Osteoblast (primary cell): ENCODE data around the gene IGSF11. TPM values are rescaled to one million over a fixed set of nuclear protein-coding genes. Genes with fewer than 3 reads are reported as not detected.

ENCODE experiments used
- DNase-seq: peaks from one replicate; pipeline ENCODE4 v3.0.0; 2011; ENCODE audit warnings: low spot score, mixed read lengths; ENCODE audit not compliant: insufficient read length; ENCODE audit errors: missing footprints
- H2AFZ ChIP-seq: 2 replicates; pipeline ENCODE4 v1.6.0; 2011; ENCODE audit warnings: mild to moderate bottlenecking, low read length
- H3K27ac ChIP-seq: 2 replicates; pipeline ENCODE4 v1.5.1; 2011; ENCODE audit warnings: mild to moderate bottlenecking, low read depth, low read length, moderate library complexity
- H3K27me3 ChIP-seq: 2 replicates; pipeline ENCODE4 v1.6.0; 2012; ENCODE audit warnings: mild to moderate bottlenecking, control low read depth, inconsistent platforms, low read length, moderate library complexity; ENCODE audit not compliant: insufficient read depth
- H3K36me3 ChIP-seq: 2 replicates; pipeline ENCODE4 v1.5.1; 2011; ENCODE audit warnings: mild to moderate bottlenecking, low read length, control low read depth, moderate library complexity; ENCODE audit not compliant: insufficient read depth
- H3K4me1 ChIP-seq: 2 replicates; pipeline ENCODE4 v1.5.1; 2011; ENCODE audit warnings: mild to moderate bottlenecking, low read length, control low read depth, moderate library complexity; ENCODE audit not compliant: insufficient read depth
- H3K4me2 ChIP-seq: 2 replicates; pipeline ENCODE4 v1.6.0; 2011; ENCODE audit warnings: mild to moderate bottlenecking, low read length; ENCODE audit not compliant: insufficient read depth
- H3K4me3 ChIP-seq: fragments of 200-600 bp; sonication (generic); 3 replicates; pipeline ENCODE4 v1.5.1; 2012; ENCODE audit warnings: mild to moderate bottlenecking, low read length, inconsistent platforms; ENCODE audit not compliant: insufficient read depth
- H3K79me2 ChIP-seq: 2 replicates; pipeline ENCODE4 v1.6.0; 2012; ENCODE audit warnings: mild to moderate bottlenecking, low read length, control low read depth, inconsistent platforms; ENCODE audit not compliant: insufficient read depth
- H3K9me3 ChIP-seq: 2 replicates; pipeline ENCODE4 v1.5.1; 2011; ENCODE audit warnings: low read depth, low read length, control low read depth
- H4K20me1 ChIP-seq: 2 replicates; pipeline ENCODE4 v1.6.0; 2012; ENCODE audit warnings: mild to moderate bottlenecking, low read length, control low read depth; ENCODE audit not compliant: insufficient read depth
- CTCF ChIP-seq: IDR thresholded peaks from 2 replicates; pipeline ENCODE4 v1.5.1; 2011; ENCODE audit warnings: mild to moderate bottlenecking, low read depth, low read length, moderate library complexity; ENCODE audit errors: extremely low read depth
- total RNA-seq: library from RNA; depleted of rRNA; stranded (reverse); fragments of >200 nt; gene quantifications from 2 replicates; pipeline ENCODE4 v1.2.3, GENCODE V29; 2012

IGSF11 gene
- total RNA-seq, 1 donor: 0.36 TPM

- H4K20me1 ChIP-seq: no peaks in the 10 kb centered on the region
- no peaks in the 10 kb centered on the region for H3K79me2 ChIP-seq
- H3K9me3 ChIP-seq: no peaks in the 10 kb centered on the region
- no peak overlapping the region for H3K27ac ChIP-seq
- H3K4me3 ChIP-seq: no peak overlapping the region
- no peaks in the 10 kb centered on the region for H3K36me3 ChIP-seq
- H3K4me1 ChIP-seq: no peaks in the 10 kb centered on the region
- DNase-seq: no peak
- no peak for TF ChIP-seq CTCF
- H2AFZ ChIP-seq: no peak overlapping the region
- no peak overlapping the region for H3K4me2 ChIP-seq
- H3K27me3 ChIP-seq: no peaks in the 10 kb centered on the region
These were observed 147.9 kb downstream of the IGSF11 start for GRCh38 chr3:118886708-118887107.

- H3K27ac ChIP-seq: no peak overlapping the region
These were observed 149.9 kb downstream of the IGSF11 start for GRCh38 chr3:118884748-118885206.

GRCh38 chr3:118882353-118882947, 152.2 kb downstream of the IGSF11 start:
- H3K27me3 ChIP-seq: no peaks in the 10 kb centered on the region
- no peaks in the 10 kb centered on the region for H3K9me3 ChIP-seq
- H3K36me3 ChIP-seq: no peaks in the 10 kb centered on the region
- H3K27ac ChIP-seq: no peak overlapping the region
- H3K79me2 ChIP-seq: no peaks in the 10 kb centered on the region
- no peak overlapping the region for H3K4me3 ChIP-seq
- peak; percentile 38 for DNase-seq
- no peak overlapping the region for H3K4me2 ChIP-seq
- H3K4me1 ChIP-seq: no peaks in the 10 kb centered on the region
- H2AFZ ChIP-seq: no peak overlapping the region
- TF ChIP-seq CTCF: peak; percentile 79
- no peaks in the 10 kb centered on the region for H4K20me1 ChIP-seq

More at GRCh38 chr3:118884748-118885206, 149.9 kb downstream of the IGSF11 start:
- peak; percentile 76 for DNase-seq
- H3K27me3 ChIP-seq: no peaks in the 10 kb centered on the region
- no peaks in the 10 kb centered on the region for H3K36me3 ChIP-seq
- no peaks in the 10 kb centered on the region for H4K20me1 ChIP-seq
- no peak overlapping the region for H3K4me3 ChIP-seq
- H3K79me2 ChIP-seq: no peaks in the 10 kb centered on the region
- H3K9me3 ChIP-seq: no peaks in the 10 kb centered on the region
- H3K4me1 ChIP-seq: no peaks in the 10 kb centered on the region
- peak; percentile 95 for TF ChIP-seq CTCF
- H2AFZ ChIP-seq: no peak overlapping the region
- H3K4me2 ChIP-seq: no peak overlapping the region

GRCh38 chr3:118868051-118868450, 166.6 kb downstream of the IGSF11 start:
- Histone ChIP-seq H3K4me1 (no peaks in the 10 kb centered on the region), H3K4me3 (no peak overlapping the region), H2AFZ (no peak overlapping the region), H4K20me1 (no peaks in the 10 kb centered on the region), H3K27ac (no peak overlapping the region), H3K9me3 (no peaks in the 10 kb centered on the region), H3K4me2 (no peak overlapping the region), H3K36me3 (no peaks in the 10 kb centered on the region), H3K79me2 (no peaks in the 10 kb centered on the region), H3K27me3 (no peaks in the 10 kb centered on the region)
- no peak for TF ChIP-seq CTCF
- no peak for DNase-seq
